Cardiac muscle cell (in vitro differentiated cells and primary cell): ENCODE results near the gene SYT7. TPM values are rescaled to one million over a fixed set of nuclear protein-coding genes. Genes with fewer than 3 reads are reported as not detected.

Source experiments
- DNase-seq, 2 donors: peaks; one replicate each; pipeline versions ENCODE4 v3.0.0 to v3.0.0-alpha.2; 2010 to 2017; ENCODE audit warnings: low read depth in 1 of 2, low spot score in 1 of 2
- H3K27ac ChIP-seq: fragments of 200-600 bp; sonication (generic); 2 replicates; pipeline ENCODE4 v1.5.1; 2016
- H3K27me3 ChIP-seq: fragments of 200-600 bp; sonication (generic); 2 replicates; pipeline ENCODE4 v1.6.0; 2016; ENCODE audit warnings: control low read depth
- H3K36me3 ChIP-seq: fragments of 200-600 bp; sonication (generic); 2 replicates; pipeline ENCODE4 v1.5.1; 2016; ENCODE audit warnings: control low read depth
- H3K4me1 ChIP-seq: fragments of 200-600 bp; sonication (generic); 2 replicates; pipeline ENCODE4 v1.8.1; 2017; ENCODE audit warnings: low read depth, mild to moderate bottlenecking, mixed run types
- H3K4me3 ChIP-seq: fragments of 200-600 bp; sonication (generic); 2 replicates; pipeline ENCODE4 v1.5.1; 2016; ENCODE audit warnings: mild to moderate bottlenecking
- H3K9me3 ChIP-seq: fragments of 200-600 bp; sonication (generic); 2 replicates; pipeline ENCODE4 v1.5.1; 2017; ENCODE audit warnings: low read depth, mild to moderate bottlenecking, control low read depth
- polyA plus RNA-seq: library from polyadenylated mRNA; unstranded; fragments of >200 nt; fragmentation: Nextera tagmentation; extraction: Ambion mirVana; gene quantifications from 2 replicates; pipeline ENCODE4 v1.2.1, GENCODE V29; 2016
- total RNA-seq: library from RNA; depleted of rRNA; stranded (reverse); fragments of >200 nt; gene quantifications from 2 replicates; pipeline ENCODE4 v1.2.3, GENCODE V29; 2016
- TF ChIP-seq, protein P1 (sequence below): IDR thresholded peaks from 2 replicates; pipeline ENCODE4 v1.5.1; 2012; ENCODE audit warnings: low read depth, mild to moderate bottlenecking, low read length

The SYT7 gene
- total and polyA plus RNA-seq, 2 experiments from 2014 or later: 6.3 to 12.1 TPM

DNA sequence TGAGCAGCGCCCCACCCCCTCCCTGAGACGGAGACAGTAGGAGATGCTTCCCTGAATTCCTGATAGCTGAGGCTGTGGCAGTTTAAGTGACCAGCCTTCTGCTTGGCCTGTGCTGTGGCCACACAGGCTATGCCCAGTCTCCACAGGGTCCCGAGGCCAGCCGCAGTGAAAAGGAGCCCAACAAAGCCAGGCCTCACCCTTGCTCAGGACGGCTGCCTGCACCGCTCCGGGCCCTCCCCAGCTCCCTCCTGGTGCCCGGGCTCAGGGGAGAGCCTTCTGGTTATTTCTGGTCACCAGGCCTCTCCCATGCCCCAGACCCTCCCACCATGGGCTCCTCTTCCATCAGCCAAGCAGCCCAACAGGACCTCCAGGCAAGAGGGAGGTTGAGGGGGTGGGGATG, 43.5 kb downstream of the SYT7 start:
- Histone ChIP-seq H3K27me3 (no peaks in the 10 kb centered on the region), H3K27ac (no peak overlapping the region), H3K9me3 (no peaks in the 10 kb centered on the region), H3K4me1 (peaks cover 10% of the 10 kb centered on the region), H3K4me3 (no peak overlapping the region), H3K36me3 (no peaks in the 10 kb centered on the region)
- TF ChIP-seq, protein P1, sequence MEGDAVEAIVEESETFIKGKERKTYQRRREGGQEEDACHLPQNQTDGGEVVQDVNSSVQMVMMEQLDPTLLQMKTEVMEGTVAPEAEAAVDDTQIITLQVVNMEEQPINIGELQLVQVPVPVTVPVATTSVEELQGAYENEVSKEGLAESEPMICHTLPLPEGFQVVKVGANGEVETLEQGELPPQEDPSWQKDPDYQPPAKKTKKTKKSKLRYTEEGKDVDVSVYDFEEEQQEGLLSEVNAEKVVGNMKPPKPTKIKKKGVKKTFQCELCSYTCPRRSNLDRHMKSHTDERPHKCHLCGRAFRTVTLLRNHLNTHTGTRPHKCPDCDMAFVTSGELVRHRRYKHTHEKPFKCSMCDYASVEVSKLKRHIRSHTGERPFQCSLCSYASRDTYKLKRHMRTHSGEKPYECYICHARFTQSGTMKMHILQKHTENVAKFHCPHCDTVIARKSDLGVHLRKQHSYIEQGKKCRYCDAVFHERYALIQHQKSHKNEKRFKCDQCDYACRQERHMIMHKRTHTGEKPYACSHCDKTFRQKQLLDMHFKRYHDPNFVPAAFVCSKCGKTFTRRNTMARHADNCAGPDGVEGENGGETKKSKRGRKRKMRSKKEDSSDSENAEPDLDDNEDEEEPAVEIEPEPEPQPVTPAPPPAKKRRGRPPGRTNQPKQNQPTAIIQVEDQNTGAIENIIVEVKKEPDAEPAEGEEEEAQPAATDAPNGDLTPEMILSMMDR: no peak
- no peak for DNase-seq

DNA sequence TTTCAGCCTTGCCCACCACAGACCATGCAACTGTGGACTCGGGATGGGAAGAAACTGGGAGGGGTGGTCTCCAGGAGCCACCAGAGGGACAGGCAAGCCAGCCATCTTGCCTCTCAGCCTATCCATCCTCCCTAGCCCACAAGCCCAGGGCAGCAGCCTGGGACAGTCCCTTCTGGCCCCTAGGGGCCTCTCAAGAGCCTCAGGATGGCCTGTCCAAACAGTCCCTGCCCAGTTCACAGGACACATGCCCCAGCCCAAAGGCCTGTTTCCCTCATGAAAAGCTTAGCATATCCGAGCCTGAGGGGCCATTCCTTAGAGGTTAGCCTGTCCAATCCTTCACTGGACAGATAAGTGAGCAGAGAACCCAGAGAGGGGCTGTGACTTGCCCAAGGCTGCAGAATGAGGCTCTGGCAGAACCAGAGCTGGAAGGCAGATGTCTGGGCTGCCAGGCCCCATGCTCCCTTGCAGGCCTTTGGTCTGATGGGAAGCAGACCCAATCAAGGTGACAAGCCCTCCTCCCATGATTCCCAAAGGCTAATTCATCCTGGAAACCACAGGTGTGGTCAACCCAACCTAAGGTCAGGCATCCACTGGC, 44.1 kb downstream of the SYT7 start:
- TF ChIP-seq, protein P1: no peak
- Histone ChIP-seq H3K4me1 (peaks cover 7% of the 10 kb centered on the region), H3K36me3 (no peaks in the 10 kb centered on the region), H3K27ac (no peak overlapping the region), H3K27me3 (no peaks in the 10 kb centered on the region), H3K4me3 (no peak overlapping the region), H3K9me3 (no peaks in the 10 kb centered on the region)
- no peak for DNase-seq

DNA sequence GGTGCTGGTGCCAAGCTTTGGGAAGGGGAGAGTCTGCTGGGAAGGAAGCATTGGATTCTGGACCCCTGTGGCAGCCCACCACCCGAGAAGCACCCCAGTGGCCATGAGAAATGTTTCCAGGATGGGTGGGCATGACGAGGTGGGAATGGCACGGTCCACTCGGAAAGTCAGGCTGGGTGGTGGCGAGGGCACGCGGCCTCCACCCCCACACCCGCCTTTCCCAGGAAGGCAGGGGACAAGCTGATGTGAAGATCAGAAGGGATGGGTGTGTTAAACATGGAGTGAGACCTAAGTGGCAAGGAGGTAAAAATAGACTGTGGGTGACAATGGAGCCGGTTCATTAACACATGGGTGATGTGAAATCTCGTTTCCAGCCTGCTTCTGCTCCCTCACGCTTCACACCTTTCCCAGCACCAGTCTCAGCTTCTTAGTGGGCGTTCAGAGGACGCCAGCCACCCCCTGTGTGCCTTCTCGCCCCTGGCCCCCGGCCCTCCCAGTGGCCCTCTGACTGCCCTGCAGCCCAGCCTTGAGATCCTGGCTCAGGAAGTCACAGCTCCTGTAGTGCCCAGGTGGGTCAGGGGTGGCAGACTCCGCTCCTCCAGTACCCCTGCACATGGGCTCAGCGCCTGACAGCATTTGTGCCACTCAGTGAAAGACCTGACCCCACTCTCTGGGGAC, 44.7 kb downstream of the SYT7 start:
- DNase-seq: no peak
- TF ChIP-seq, protein P1: no peak
- no peaks in the 10 kb centered on the region for H3K36me3 ChIP-seq
- H3K4me3 ChIP-seq: no peak overlapping the region
- H3K9me3 ChIP-seq: no peaks in the 10 kb centered on the region
- H3K4me1 ChIP-seq: peaks cover 11% of the 10 kb centered on the region
- H3K27ac ChIP-seq: no peak overlapping the region
- H3K27me3 ChIP-seq: no peaks in the 10 kb centered on the region

DNA sequence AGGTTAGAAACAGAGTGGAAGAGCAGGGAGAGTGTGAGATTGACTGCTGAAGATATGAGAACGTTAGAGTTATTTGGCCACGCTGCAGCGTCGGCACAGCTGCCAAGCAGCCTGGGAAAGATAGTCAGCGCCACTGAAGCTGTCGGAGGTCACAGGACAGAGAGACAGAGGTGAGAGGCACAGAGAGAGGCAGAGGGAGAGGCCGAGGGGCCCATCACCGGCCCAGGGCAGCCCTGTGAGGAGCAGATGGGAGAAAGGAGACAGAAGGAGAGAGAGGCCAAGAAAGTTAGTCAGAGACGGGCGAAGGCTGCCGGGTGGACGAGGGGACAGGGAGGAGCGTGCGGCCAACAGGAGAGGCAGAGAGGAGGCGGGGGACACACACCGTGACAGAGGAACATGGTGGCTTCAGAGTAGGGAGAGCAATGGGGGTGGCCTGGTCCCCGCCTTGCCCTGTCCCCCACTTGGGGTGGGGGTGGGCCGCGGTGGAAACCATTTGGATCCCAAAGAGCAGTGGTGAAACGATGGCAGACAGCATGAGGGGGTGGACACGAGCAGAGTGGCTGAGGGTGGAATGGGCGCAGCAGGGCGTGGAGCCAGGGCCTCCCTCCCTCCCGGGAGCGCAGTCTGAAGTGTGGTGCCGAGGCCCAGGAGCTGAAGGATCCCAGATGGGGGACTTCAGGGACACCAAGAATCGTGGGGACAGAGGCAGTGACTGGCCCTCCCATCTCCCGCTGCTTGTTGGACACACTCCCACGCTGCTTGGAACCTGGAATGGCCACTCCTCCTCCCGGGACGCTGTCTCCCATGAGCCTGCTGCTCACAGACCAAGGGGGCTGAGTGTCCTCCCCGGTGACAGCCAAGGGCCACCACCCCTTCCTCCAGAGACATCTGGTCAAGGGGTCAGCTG, 45.7 kb downstream of the SYT7 start:
- Histone ChIP-seq H3K27me3 (no peaks in the 10 kb centered on the region), H3K4me1 (peaks cover 13% of the 10 kb centered on the region), H3K9me3 (no peaks in the 10 kb centered on the region), H3K36me3 (no peaks in the 10 kb centered on the region), H3K27ac (no peak overlapping the region), H3K4me3 (no peak overlapping the region)
- TF ChIP-seq, protein P1: no peak
- DNase-seq: no peak

DNA sequence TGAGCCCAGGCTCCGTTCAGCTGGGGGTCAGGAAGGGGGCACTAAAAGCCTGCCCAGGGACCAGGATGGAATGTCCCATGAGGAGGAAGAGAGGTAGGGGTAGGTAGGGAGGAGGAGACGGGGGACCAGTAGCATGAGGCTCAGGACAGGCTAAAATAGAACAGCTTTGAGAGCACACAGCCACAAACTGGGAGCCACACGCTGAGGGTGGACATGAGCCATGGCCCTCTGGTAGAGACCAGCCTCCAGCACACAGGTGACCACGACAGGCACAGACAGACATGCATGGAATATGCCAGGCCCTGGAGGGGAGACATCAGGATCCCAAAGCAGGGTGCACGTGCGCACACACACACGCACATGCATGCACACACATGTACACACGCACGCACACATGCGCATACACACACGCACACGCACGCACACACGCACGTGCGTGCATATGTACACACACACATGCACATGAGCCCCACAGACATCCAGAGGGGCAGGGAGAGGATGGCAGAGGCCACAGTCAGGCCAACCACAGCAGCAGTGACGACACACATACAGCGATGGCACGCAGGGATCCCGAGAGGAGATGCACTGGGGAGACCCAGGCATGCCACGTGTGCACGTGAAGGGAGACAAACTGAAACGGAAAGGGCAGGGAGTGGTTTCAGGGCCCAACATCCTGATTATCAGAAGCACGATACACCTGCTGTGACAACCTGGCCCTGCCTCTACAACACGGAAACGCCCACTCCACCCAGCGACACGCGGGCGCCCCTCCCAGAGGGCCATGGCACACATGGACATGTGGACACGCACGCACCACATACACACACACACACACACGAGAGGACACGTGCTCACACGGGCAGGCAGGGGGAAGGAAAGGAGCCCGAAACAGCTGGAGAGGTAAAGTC, 46.6 kb downstream of the SYT7 start:
- Histone ChIP-seq H3K27ac (no peak overlapping the region), H3K9me3 (no peaks in the 10 kb centered on the region), H3K4me3 (no peak overlapping the region), H3K36me3 (no peaks in the 10 kb centered on the region), H3K27me3 (no peaks in the 10 kb centered on the region), H3K4me1 (peaks cover 21% of the 10 kb centered on the region)
- TF ChIP-seq, protein P1: no peak
- no peak for DNase-seq
